Muscle of leg (tissue), 11 donors: Measurements from ENCODE around the gene HOXC13. TPM values are rescaled to one million over a fixed set of nuclear protein-coding genes. Genes with fewer than 3 reads are reported as not detected.

Experiments
- DNase-seq: peaks from one replicate; pipeline ENCODE4 v3.0.0; 2013
- H3K27ac ChIP-seq: one replicate; pipeline ENCODE4 v1.5.1; 2013; ENCODE audit warnings: mild to moderate bottlenecking, low read length, control low read depth
- H3K27me3 ChIP-seq: one replicate; pipeline ENCODE4 v1.6.1; 2013; ENCODE audit warnings: low read length; ENCODE audit not compliant: control insufficient read depth, insufficient read depth
- H3K36me3 ChIP-seq: one replicate; pipeline ENCODE4 v1.6.1; 2013; ENCODE audit warnings: low read length; ENCODE audit not compliant: control insufficient read depth, insufficient read depth
- H3K4me1 ChIP-seq: one replicate; pipeline ENCODE4 v1.6.1; 2013; ENCODE audit warnings: low read length; ENCODE audit not compliant: control insufficient read depth, insufficient read depth
- H3K4me3 ChIP-seq: one replicate; pipeline ENCODE4 v1.5.1; 2013; ENCODE audit warnings: low read length, control low read depth
- H3K9me3 ChIP-seq: replicated peaks from 2 replicates; pipeline ENCODE4 v1.6.1; 2013; ENCODE audit warnings: low read depth, low read length; ENCODE audit not compliant: control insufficient read depth
- WGBS: methylation state at CpG from one replicate; pipeline ENCODE4 v1.1.5; 2013; ENCODE audit warnings: missing lambda C conversion rate; ENCODE audit not compliant: insufficient coverage; 5-methylcytosine and 5-hydroxymethylcytosine counted together
- polyA plus RNA-seq, 8 donors: library from polyadenylated mRNA; unstranded; fragments of 120-200 nt; gene quantifications; one replicate each; pipeline versions ENCODE4 v1.2.1 to v1.2.3, GENCODE V29; 2013; ENCODE audit warnings: inconsistent platforms in 1 of 8, low replicate concordance in 1 of 8; ENCODE audit not compliant: insufficient read length in 8 of 8, insufficient read depth in 1 of 8
- total RNA-seq: library from RNA; stranded (reverse); fragments of 120-200 nt; gene quantifications from one replicate; pipeline ENCODE4 v1.2.4, GENCODE V29; 2013

HOXC13 gene
- total and polyA plus RNA-seq, 9 donors = 0.04 to 0.45 (median 0.06) TPM; not detected in 5

DNA sequence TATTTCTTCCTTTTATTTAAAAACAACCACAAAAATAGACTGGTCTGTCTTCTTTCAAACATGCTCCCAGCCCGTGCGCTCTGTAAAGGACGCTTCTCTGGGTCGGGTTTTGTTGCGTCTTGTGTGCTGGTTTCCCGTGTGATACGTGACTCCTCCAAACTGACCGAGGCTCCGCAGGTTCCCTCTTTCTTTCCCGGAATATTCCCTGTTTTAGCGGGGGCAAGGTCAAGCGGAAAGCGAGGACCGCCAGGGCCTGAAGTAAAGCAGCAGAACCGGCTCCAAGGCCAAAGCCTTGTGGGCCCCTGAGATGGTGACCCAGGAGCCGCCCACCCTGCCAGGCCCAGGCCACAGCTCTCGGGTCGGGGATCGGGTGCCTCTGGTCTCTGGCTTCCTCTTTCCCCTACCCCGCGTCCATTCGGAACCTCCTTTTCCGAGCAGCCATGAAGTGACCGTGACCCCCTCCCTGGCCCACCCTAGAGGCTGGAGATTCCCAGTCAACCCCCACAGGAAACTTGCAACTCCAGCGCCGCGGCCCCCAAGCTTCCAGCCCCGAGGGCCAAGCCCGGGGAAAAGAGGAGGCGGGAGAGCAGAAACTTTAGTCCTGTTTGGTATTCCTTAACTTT lies 45.4 kb downstream of the HOXC13 start:
- Histone ChIP-seq H3K4me1 (peaks cover 70% of the 10 kb centered on the region), H3K27ac (peak overlapping the region; percentile 98), H3K27me3 (peaks cover 80% of the 10 kb centered on the region), H3K9me3 (no peaks in the 10 kb centered on the region), H3K4me3 (peak overlapping the region; percentile 54), H3K36me3 (no peaks in the 10 kb centered on the region)
- 3% methylated on average over 14 of the region's 30 CpGs for WGBS
- DNase-seq = peak; percentile 73

DNA sequence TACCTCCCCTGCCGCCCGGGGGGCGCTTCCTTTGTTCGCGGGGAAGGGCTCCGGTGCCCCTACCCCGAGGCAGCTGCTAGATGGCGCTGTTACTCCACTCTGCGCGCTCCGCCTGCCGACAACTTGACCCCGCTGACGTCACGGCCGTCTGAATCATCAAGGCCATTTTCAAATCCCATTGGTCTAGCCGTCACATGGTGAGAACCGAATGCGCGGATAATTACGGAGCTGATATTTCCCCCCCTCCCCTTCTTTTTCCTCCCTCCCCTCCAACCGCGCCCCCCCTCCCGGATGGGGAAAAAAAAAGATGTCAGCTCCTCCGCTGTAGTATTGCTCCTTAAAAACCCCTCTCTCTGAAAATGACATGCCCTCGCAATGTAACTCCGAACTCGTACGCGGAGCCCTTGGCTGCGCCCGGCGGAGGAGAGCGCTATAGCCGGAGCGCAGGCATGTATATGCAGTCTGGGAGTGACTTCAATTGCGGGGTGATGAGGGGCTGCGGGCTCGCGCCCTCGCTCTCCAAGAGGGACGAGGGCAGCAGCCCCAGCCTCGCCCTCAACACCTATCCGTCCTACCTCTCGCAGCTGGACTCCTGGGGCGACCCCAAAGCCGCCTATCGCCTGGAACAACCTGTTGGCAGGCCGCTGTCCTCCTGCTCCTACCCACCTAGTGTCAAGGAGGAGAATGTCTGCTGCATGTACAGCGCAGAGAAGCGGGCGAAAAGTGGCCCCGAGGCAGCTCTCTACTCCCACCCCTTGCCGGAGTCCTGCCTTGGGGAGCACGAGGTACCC lies 46.5 kb downstream of the HOXC13 start, which contains the start of gene HOXC10:
TSS of gene HOXC10 (plus strand) at position 246 of the 791 bp plus-strand sequence. CDS start at position 360, 114 bp downstream.
- no peaks in the 10 kb centered on the region for H3K36me3 ChIP-seq
- peak; percentile 100 for DNase-seq
- WGBS = under 1% methylated on average over 30 of the region's 55 CpGs
- H3K4me3 ChIP-seq = peak within 1 kb of the TSS; percentile 75
- H3K27me3 ChIP-seq = peaks cover 76% of the 10 kb centered on the region
- H3K27ac ChIP-seq = peak within 1 kb of the TSS; percentile 99
- no peaks in the 10 kb centered on the region for H3K9me3 ChIP-seq
- peaks cover 68% of the 10 kb centered on the region for H3K4me1 ChIP-seq

DNA sequence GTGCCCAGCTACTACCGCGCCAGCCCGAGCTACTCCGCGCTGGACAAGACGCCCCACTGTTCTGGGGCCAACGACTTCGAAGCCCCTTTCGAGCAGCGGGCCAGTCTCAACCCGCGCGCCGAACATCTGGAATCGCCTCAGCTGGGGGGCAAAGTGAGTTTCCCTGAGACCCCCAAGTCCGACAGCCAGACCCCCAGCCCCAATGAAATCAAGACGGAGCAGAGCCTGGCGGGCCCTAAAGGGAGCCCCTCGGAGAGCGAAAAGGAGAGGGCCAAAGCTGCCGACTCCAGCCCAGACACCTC lies 47.0 kb downstream of the HOXC13 start:
- Histone ChIP-seq H3K4me3 (peak overlapping the region; percentile 75), H3K36me3 (no peaks in the 10 kb centered on the region), H3K27ac (peak overlapping the region; percentile 99), H3K9me3 (no peaks in the 10 kb centered on the region), H3K27me3 (peaks cover 73% of the 10 kb centered on the region), H3K4me1 (peaks cover 70% of the 10 kb centered on the region)
- DNase-seq = peak; percentile 55
- under 1% methylated on average over 16 of the region's 21 CpGs for WGBS

DNA sequence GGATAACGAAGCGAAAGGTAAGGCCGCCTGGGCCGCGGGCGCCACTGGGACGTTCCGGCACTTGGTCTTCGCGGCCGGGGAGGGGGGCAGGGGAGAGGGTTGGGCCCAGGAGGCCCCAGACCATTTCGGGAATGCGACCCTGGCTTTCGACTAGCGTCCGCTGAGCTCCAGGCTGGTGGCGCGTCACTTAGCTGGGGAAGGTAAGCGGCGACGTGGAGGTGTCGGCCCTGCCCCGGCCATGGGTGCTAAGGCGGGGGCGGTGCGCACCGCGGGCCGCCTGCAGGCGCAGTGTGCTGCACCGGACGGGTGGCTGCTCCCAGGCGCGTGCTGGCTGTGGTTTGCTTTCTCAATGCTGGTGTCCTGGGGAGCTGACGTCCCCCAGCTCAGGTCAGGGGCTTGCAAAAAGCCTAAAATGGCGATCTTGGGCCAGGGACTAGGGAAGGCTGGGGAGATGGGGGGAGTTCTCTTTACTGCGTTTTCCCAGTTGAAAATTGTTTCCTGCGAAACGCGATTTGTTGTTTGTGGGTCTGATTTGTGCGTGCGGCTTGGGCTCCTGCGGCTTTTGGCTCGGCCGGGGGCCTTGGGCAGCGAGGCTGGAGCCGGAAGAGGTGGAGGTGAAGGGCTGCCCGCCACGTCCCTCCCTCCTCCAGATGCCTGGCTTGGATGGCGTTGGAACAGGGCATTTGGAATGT lies 47.5 kb downstream of the HOXC13 start:
- Histone ChIP-seq H3K9me3 (no peaks in the 10 kb centered on the region), H3K4me3 (peak overlapping the region; percentile 75), H3K4me1 (peaks cover 70% of the 10 kb centered on the region), H3K36me3 (no peaks in the 10 kb centered on the region), H3K27ac (peak overlapping the region; percentile 99), H3K27me3 (peaks cover 72% of the 10 kb centered on the region)
- 1% methylated on average over 45 of the region's 50 CpGs for WGBS
- DNase-seq = no peak

DNA sequence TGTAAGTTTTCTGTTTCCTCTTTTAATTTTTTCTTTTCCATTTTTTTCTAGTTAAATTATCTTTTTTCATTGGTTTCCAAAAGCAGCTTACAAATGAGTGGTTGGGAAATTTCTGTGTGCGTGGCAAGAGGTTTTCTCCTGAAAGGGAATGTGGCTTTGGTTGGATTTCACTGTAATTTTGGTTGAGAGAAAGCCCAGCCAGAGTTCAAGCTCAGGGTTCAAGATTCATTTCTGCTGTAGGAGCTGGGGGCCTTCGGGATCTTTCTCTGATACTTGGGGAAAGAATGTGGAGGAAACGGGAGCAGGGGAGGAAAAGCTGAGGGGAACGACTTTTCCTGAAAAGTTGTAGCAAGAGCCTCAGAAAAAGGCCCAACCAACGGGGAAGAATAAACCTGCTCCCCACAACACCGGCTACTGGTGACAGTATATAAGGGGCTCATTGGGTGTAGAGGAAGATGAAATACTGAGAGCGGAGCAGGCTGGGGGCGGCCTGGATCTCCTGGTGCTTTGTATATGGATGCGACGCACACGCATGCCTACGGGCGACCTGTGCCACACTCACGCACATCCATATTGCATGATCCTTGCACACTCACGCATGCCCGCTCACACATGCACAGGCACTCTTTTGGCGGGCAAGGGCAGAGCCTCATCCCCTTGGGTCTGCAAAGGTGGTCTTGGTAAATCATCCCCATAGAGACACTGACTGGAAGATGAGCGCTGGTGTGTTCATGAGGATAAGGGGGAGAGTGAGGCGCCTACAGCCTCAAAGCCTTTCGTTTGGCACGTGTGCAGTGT lies 48.3 kb downstream of the HOXC13 start:
- DNase-seq = no peak
- WGBS = 3% methylated on average over 6 of the region's 21 CpGs
- H3K9me3 ChIP-seq = no peaks in the 10 kb centered on the region
- peaks cover 74% of the 10 kb centered on the region for H3K27me3 ChIP-seq
- no peaks in the 10 kb centered on the region for H3K36me3 ChIP-seq
- peak overlapping the region; percentile 75 for H3K4me3 ChIP-seq
- peak overlapping the region; percentile 99 for H3K27ac ChIP-seq
- H3K4me1 ChIP-seq = peaks cover 71% of the 10 kb centered on the region

DNA sequence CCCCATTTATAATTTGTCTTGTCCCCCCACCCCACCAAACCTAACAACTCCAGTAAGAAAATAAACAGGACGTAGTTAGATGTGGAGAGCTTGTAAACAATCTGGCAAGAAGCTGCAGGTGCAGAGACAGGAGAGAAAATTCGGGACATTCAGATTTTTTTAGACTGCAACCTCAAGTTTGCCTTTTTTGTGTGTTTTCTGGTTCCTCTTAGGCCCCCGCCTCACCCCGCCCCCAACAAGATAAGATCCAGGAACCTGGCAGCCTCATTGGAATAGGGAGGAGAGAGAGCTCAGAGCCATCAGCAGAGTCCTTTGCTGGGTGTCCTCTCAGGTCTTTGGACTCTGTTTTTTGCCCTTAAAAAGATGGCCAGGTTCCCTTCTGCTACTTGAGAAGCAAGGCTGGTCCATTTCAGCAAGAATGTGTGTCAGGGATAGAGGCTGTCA lies 49.2 kb downstream of the HOXC13 start:
- DNase-seq = no peak
- H3K9me3 ChIP-seq = no peaks in the 10 kb centered on the region
- no peaks in the 10 kb centered on the region for H3K36me3 ChIP-seq
- H3K4me3 ChIP-seq = peak overlapping the region; percentile 75
- peaks cover 71% of the 10 kb centered on the region for H3K27me3 ChIP-seq
- peaks cover 73% of the 10 kb centered on the region for H3K4me1 ChIP-seq
- H3K27ac ChIP-seq = peak overlapping the region; percentile 99
- no CpG with 5 or more reads among the region's 4 CpGs for WGBS

DNA sequence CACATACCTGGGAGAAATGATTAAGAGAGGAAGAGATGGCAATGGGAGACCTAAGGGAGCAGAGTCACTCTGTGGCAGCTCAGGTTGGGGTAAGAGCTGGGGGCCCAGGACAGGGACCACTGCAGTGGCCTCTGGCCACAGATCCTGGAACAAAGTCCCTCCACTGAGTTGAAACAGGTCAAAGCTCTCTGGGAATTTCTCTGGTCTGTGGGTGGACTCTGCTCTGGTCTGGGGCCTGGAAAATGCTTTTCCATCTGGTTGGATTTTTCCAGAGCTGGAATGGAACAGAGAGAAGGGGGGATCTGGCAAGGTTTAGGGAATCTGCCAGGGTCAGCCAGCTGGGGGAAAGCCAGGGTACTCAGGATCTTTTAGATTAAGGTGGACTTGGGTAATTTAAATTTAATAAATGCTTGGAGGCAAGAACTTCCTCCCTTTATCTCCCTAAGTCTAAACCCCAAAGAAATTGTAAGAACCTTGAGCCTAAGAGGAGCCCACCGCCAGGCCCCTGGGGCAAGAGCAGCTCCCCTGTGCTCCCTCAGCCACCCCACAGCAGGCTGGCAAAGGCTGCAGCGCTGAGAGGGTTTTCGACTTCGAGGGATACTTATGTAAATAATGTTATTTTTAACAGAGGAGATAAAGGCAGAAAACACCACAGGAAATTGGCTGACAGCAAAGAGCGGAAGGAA lies 50.1 kb downstream of the HOXC13 start:
- Histone ChIP-seq H3K4me3 (peak overlapping the region; percentile 3), H3K9me3 (no peaks in the 10 kb centered on the region), H3K36me3 (no peaks in the 10 kb centered on the region), H3K27ac (peak overlapping the region; percentile 99), H3K27me3 (peaks cover 69% of the 10 kb centered on the region), H3K4me1 (peaks cover 74% of the 10 kb centered on the region)
- peak; percentile 80 for DNase-seq
- WGBS = no CpG with 5 or more reads among the region's 5 CpGs

DNA sequence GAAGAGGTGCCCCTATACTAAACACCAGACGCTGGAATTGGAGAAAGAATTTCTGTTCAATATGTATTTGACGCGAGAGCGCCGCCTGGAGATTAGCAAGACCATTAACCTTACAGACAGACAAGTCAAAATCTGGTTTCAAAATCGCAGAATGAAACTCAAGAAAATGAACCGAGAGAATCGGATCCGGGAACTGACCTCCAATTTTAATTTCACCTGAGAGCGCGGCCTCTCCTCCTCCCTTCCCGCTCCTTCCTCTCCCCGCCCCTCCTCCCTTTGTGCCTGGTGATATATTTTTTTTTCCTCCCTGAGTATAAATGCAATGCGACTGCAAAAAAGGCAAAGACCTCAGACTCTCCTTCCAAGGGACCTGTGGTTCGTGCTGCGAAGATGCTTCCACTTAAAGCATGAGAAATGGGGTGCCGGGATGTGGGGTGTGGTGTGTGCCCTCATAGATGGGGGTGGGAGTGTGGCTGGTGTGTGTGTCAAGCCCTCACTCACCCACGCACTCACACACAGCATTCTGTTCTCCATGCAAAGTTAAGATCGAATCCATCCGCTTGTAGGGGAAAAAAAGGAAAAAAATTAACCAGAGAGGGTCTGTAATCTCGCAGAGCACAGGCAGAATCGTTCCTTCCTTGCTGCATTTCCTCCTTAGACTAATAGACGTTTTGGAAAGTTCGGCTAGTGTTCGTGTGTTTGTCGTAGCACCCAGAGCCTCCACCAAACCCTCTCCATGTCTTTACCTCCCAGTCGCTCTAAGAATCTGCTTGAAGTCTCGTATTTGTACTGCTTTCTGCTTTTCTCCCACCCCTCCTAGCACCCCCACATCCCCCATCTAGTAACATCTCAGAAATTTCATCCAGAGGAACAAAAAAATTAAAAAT lies 50.8 kb downstream of the HOXC13 start:
- Histone ChIP-seq H3K27ac (peak overlapping the region; percentile 99), H3K4me1 (peaks cover 73% of the 10 kb centered on the region), H3K9me3 (no peaks in the 10 kb centered on the region), H3K36me3 (no peaks in the 10 kb centered on the region), H3K4me3 (peak overlapping the region; percentile 34), H3K27me3 (peaks cover 72% of the 10 kb centered on the region)
- DNase-seq = peak; percentile 92
- 3% methylated on average over 8 of the region's 28 CpGs for WGBS
